AG04449 (cell line): Measurements from ENCODE around the gene FLVCR1.
A peak's percentile ranks its signal among the peaks of the same experiment; 100 is the strongest.

ENCODE experiments used
- CTCF ChIA-PET: fragments of 350-600 bp; formaldehyde crosslinking; extraction: SDS; loops from one replicate; lab custom pipeline; 2021; ENCODE audit warnings: antibody characterized with exemption; lab: Yijun Ruan, JAX
- POLR2A ChIA-PET: fragments of 400-600, 350-600 bp; formaldehyde crosslinking; extraction: SDS; loops from one replicate; lab custom pipeline; 2020; ENCODE audit warnings: antibody characterized with exemption, inconsistent platforms; lab: Yijun Ruan, JAX
- DNase-seq: peaks from one replicate; pipeline ENCODE4 v3.0.0-alpha.2; 2010; ENCODE audit warnings: low read depth, low spot score
- H3K4me3 ChIP-seq: 2 replicates; pipeline ENCODE4 v1.5.1; 2011; ENCODE audit warnings: low read depth, mild to moderate bottlenecking, control low read depth, low read length
- CTCF ChIP-seq: IDR thresholded peaks from one replicate; pipeline ENCODE4 v1.5.1; 2011; ENCODE audit warnings: mild to moderate bottlenecking, moderate library complexity, low read length, control low read depth, inconsistent platforms; ENCODE audit not compliant: insufficient read depth; ENCODE audit errors: missing control alignments

The FLVCR1 gene

GRCh38 chr1:212857992-212858460 lies at the start of gene FLVCR1:
TSS of gene FLVCR1 (plus strand) at chr1:212858275. CDS start at chr1:212858453, 178 bp downstream.
- POLR2A ChIA-PET = interaction anchor here (1.3 to 1.6 kb wide), 2 partner anchors 43 to 67 kb away, joined by 3 to 6 read pairs; partner anchors contain the start of genes NSL1 and TATDN3
- H3K4me3 ChIP-seq = peak within 1 kb of the TSS; percentile 78
- DNase-seq = peak; percentile 65
- CTCF ChIA-PET = interaction anchor here (1.0 to 1.3 kb wide), 3 partner anchors 55 to 139 kb away, joined by 3 read pairs; no protein-coding TSS in a partner anchor
- no peak for TF ChIP-seq CTCF

GRCh38 chr1:212814537-212815334 lies 43.3 kb upstream of the FLVCR1 start:
- no peak for TF ChIP-seq CTCF
- POLR2A ChIA-PET = interaction anchor here (1.1 kb wide), 1 partner anchor 43 kb away, joined by 3 read pairs; the partner anchor contains the start of gene FLVCR1
- DNase-seq = no peak
- H3K4me3 ChIP-seq = no peak overlapping the region
- CTCF ChIA-PET = interaction anchor here (0.6 to 2.3 kb wide), 16 partner anchors 12 to 185 kb away, joined by 3 to 24 read pairs (median 3); no protein-coding TSS in a partner anchor

GRCh38 chr1:212816567-212817278 lies 41.4 kb upstream of the FLVCR1 start:
- no peak for DNase-seq
- ChIA-PET POLR2A (no interaction called here), CTCF (interaction anchor here (2.1 kb wide), 1 partner anchor 178 kb away, joined by 15 read pairs; no protein-coding TSS in a partner anchor)
- H3K4me3 ChIP-seq = no peak overlapping the region
- TF ChIP-seq CTCF = no peak

- ChIA-PET CTCF (interaction anchor here (1.2 to 2.6 kb wide), 2 partner anchors 18 to 176 kb away, joined by 4 to 9 read pairs; no protein-coding TSS in a partner anchor), POLR2A (interaction anchor here (0.9 kb wide), 1 partner anchor 9 kb away, joined by 3 read pairs; no protein-coding TSS in a partner anchor)
- TF ChIP-seq CTCF = no peak
- DNase-seq = no peak
- no peak overlapping the region for H3K4me3 ChIP-seq
Observed at GRCh38 chr1:212819726-212820125, 38.3 kb upstream of the FLVCR1 start.

- CTCF ChIA-PET = interaction anchor here (2.6 kb wide), 1 partner anchor 175 kb away, joined by 9 read pairs; no protein-coding TSS in a partner anchor
- DNase-seq = no peak
- TF ChIP-seq CTCF = no peak
- POLR2A ChIA-PET = no interaction called here
- no peak overlapping the region for H3K4me3 ChIP-seq
Observed at GRCh38 chr1:212820969-212821368, 37.1 kb upstream of the FLVCR1 start.
